Activated gamma-delta T cell treated with Interleukin-2 at 50 U/mL for 16 hours (primary cell): ENCODE results near the gene GOSR1.
"Not testable (repeated sequence)": the region's sequence is repeated elsewhere in the genome, so short reads cannot be mapped to it uniquely, and the experiment has no call there.

ENCODE experiments used
- DNase-seq: peaks from one replicate; pipeline ENCODE4 v3.0.0-alpha.2; 2020

Gene GOSR1

DNA sequence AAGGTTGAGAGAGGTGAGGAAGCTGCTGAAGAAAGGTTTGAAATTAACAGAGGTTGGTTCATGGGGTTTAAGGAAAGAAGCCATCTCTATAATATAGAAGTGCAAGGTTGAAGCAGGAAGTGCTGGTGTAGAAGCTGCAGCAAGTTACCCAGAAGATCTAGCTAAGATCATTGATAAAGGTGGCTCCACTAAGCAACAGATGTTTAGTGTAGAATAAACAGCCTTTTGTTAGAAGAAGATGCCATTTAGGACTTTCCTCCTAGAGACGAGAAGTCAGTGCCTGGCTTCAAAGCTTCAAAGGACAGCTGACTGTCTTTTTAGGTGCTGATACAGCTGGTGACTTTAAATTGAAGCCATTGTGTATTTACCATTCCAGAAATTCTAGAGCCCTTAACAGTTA lies 29.3 kb downstream of the GOSR1 start:
- no peak for DNase-seq

DNA sequence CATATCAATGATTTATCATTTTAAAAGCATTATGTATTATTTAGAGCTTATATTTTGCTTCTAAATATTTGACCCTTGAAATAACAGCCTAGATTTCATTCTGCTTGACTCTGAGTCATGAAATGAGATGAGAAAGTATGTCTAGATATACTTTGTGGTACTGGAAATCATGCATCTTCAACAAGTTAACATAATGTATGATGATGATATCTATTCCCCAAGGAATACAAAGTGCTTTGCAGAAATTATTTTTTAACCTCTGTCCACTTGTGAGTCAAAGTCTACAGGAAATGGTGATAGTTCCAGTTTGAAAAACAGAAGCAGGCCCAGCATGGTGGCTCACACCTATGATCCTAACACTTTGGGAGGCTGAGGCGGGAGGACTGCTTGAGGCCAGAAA lies 36.1 kb downstream of the GOSR1 start:
- no peak for DNase-seq

DNA sequence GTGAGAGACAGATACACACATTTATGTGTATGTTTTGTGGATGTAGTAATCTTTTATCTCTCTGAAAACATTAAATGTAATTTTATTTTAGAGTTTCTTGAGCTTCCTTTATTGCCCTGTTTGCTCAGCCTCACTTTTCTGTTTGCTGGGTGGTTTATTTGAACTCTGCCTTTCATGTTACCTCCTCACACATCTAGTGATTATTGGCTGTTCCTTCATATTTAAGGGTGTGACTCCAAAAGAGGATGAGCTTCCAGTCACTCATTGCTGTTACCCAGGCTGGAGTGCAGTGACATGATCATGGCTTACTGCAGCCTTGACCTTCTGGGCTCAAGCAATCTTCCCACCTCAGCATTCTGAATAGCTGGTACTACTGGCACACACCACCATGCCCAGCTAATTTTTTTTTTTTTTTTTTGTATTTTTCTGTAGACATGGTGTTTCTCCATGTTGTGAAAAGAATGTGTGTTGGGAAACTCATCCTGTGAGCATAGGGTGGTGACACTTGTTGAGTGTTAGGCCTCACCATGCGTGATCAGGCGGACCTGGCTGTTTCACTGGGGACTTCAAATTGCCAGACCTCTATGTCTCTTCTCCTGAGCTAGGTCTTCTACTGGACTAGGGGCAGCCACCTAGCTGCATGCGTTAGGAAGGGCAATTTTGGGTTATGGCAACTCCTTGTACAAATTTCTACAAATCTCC lies 37.8 kb downstream of the GOSR1 start:
- DNase-seq, result no peak

DNA sequence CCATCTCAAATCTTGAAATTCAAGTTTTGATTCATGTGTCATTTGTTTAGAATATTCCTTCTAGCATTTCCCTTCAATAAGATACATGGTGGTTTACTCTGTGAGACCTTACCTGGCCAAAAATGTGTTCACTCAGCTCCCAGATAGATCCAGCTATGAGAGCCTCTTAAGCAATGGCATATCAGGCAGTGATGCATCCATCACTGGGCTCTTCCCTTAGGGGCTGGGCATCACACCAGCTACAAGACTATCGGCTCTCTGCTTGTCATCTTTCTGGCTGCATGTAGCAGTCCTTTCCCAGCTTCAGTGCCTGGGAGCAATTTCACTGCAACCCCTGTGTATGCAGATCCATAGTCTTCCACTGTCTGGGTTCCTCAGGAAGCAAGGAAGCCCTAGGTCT lies 40.6 kb downstream of the GOSR1 start:
- DNase-seq, result no peak

DNA sequence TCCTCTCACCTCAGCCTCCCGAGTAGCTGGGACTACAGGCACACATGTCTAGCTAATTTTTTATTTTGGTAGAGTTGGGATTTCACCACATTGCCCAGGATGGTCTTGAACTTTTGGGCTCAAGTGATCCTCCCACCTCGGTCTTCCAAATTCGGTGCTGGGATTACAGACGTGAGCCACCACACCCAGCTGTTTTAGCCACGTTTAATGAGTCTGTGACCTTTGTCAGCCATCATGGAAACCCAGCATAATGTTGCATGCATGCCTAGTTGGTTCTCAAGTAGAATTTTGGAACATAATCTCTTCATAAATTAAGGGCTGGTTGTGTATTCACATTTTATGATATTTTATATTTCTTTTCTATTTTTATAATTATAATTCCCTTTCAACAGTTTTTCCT lies 42.0 kb downstream of the GOSR1 start:
- no peak for DNase-seq

DNA sequence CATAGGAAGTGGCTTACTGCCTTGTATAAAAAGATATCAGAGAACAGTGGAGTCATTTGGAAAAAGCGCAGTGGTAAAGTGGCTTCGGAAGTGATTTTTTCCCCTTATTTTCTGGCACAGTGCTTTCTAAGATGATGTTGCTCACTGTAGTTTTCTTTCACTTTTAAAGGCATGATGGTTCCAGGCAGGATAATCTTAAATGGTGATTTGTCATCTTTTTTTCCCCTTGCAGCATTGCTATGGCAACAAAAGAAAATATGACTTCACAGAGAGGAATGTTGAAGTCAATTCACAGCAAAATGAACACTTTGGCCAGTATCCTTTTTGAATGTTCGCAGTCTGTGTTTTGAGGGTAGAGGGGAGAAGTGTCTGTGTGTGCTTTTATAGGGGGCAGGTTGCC lies 42.5 kb downstream of the GOSR1 start:
- no peak for DNase-seq

DNA sequence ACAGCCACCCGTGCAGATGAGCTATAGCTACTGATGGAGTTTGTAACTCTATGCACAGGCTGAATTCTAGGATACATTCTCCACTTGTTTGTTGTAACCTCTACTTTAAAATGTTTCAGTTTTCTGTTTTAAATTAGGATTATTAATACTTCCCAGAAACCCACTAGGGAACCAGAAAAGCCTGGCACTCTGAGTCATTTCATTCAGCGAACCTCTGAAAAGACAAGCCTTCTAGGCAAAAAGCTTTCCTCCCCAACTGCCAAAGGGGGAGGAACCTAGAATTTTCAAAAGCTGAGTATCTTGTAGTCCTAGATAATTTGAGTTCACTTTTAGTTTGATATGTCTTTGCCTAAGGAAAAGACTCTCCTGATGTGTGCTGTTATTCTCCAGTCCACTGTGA lies 43.2 kb downstream of the GOSR1 start:
- DNase-seq, result no peak

DNA sequence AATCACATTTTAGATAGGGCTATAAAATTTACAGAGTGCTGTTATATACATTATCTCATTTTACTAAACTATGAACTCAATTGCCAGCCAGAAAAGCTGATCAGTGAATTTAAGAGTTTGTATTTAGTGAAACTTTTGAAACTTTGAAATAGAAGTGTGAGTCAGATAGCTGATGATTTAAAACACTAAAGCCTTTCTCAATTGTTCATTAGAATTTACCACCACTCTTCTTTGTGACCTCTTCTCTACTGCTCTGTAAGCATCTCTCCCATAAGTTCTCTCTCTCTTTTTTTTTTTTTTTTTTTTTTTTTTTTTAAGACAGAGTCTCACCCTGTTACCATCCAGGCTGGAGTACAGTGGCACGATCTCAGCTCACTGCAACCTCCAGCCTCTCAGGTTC lies 43.7 kb downstream of the GOSR1 start:
- no peak for DNase-seq

DNA sequence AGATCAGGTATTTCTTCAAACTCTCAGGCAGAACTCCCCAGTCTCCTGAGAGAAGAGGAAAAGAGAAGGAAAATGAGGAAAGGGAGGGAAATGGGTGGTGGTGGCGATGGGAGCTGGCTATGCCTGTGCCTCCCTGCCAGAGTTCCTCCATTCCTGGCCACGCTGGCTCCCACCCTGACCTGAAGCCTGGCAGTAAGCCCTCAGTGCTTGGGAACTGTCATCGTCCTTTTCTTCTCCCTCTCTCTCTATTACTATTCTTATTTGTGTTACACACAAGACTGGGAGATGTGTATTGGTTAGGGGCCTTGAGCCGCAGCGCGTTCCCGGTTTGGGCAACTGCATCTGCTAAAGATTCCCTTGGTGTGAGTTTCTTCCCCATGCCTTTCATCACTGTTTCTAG lies 44.6 kb downstream of the GOSR1 start:
- DNase-seq, result no peak

DNA sequence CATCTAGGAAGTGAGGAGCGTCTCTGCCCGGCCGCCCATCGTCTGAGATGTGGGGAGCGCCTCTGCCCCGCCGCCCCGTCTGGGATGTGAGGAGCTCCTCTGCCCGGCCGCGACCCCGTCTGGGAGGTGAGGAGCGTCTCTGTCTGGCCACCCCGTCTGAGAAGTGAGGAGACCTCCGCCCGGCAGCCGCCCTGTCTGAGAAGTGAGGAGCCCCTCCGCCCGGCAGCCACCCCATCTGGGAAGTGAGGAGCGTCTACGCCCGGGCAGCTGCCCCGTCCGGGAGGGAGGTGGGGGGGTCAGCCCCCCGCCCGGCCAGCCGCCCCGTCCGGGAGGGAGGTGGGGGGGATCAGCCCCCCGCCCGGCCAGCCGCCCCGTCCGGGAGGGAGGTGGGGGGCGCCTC lies 46.0 kb downstream of the GOSR1 start:
- not testable (repeated sequence) for DNase-seq

DNA sequence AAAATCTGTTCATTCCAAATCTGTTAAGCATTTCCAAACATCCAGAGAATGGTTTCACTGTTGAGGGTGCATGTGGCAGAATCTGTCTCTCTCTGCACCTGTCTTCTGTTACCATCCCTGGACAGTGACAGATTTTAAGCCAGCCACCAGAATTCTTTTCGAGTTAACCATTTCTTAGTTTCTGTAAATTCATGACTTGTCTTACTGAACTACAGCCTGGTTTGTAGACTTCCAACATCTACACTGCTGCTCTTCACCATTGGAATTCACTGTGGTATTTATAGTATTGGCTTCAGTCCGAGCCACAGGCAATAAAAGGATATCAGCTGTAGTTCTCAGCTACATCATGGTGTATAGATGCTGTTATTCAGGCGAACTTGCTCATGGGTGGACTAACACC lies 47.6 kb downstream of the GOSR1 start:
- DNase-seq, result no peak

DNA sequence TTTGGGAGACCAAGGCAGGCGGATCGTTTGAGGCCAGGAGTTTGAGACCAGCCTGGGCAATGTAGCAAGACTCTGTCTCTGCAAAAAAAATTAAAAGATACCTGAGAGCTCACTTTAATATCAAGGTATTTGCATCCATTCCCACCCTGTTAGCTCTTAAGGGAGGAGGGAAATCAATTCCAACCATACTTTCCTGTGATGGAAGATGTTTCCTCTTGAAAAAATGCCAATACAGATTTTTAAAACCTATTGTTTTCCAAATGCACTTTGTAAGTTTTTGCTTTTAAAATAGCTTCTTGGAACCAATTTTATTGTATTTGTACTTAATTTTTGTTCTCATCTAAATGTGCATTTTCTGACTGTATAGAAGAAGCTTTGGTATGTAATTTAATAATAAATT lies 49.2 kb downstream of the GOSR1 start:
- DNase-seq, result no peak

DNA sequence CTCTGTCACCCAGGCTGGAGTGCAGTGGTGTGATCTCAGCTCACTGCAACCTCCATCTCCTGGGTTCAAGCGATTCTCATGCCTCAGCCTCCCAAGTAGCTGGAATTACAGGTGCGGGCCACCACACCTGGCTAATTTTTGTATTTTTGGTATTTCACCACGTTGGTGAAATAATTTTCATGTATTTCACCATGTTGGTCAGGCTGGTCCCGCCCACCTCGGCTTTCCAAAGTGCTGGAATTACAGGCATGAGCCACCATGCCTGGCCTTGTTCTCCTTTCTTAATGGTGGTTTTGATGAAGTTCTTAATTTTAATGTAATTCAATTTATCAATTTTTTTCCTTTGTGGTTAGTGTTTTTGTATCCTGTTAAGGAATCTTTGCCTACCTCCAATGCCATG lies 51.5 kb downstream of the GOSR1 start:
- DNase-seq, result not testable (repeated sequence)

DNA sequence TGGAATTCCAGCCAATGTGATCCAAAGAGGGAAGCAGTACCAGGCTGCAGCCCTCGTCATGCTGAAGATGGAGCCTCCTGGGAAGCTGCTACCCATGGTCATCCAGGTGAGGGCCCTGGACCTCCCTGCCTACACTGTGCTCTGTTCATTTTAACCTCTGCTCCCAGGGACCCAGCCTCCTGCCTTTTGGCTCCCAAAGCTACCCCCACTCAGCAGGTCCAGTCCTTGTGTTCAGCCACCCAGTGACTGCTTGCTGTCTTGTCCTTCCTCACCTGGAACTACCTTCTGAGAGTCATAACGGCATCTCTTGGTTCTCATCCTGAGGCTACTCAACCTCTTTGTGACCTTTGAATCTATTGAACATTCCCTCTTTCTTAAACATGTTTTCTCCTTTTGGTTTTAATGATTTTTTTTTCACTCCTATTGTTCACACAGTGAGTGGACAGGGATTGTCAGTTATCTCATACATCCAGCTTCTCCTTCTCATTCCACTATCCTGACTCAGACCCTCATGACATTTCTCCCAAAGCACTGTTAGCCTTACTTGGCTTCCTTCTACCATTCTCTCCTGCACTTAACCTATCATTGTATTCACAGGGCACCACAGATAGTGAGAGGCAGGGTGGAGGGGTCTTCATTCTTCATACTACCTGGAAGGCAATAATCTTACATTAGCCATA lies 53.3 kb downstream of the GOSR1 start:
- DNase-seq, result no peak

DNA sequence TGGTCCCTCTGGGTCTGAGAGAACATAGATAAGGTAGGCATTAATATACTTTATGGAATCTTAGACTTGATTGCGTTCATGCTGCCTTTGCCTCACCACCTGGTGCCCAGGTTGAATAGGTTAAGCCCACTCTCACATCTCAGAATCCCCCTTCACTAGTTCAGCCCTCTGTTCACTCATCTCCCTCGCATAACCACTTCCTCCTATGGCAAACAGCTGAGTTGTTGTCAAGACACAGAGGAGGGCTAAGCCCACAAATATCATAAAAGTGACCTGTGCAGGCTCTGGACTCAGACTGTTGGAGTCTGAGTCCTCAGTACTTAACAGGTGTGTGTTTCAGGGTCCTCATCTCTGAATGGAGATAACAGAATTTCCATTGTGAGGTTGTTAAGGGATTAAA lies 55.7 kb downstream of the GOSR1 start:
- no peak for DNase-seq

DNA sequence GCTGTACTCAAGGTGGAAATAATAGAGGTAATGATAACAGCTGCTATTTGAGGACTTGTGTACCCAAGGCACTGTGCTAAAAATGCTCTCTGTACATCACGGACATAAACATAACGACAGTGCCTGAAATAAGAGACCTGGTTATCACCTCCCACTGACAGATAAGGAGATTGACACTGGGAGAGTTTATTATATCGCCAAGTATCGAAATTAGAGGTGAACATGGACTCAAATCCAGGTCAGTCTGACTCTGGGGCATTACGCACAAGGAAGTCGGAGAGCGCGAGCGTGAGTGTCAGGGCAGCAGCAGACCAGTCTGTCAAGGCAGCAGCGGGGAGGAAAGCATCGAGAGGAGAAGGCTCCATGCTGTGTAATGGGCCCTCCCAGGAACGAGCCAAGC lies 57.1 kb downstream of the GOSR1 start:
- DNase-seq, result no peak

DNA sequence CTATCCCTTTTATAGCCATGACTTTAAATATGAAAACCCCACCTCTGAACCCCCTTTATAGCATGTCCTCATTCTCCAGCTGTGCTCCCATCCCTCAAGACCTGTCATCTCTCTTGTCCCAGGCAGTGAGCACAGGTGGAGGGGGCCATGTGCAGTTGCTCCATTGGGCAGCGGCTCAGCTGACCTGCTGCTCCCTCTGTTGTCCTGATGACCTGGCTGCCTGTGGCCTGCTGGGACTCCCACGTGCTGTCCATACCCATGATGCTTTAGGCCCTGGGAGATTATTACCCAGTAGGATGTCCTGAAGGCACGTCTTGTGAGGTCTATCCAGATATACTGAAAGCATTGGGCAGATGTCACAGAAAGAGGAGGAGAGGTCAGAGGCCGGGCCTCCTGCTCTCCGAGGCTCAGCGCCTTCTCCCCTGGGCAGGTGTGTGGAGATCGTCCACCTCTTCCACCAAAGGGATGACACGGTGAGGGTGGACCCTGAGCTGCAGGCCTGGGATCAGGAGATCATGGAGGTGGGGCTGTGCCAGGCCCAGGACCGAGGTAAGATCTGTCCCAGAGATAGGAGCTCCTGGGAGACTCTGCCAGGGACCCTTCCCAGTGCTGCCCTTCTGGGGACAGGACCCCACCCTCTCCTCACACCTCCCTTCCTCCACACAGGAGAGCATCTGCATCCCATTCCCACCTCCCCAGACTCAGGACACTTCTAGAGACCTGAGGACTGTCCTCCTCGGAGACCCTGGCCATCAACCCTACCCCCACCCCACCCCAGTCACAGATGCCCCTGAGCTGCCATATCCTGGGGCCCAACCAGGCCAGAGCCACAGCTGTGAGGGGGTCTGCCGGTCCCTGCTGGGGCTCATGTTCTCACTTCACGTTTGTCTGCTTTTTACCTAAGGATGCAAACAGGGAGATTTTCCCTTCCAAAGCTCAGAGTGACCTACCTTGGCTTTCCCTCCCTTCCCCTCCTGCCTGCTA lies 58.0 kb downstream of the GOSR1 start:
- DNase-seq, result no peak

DNA sequence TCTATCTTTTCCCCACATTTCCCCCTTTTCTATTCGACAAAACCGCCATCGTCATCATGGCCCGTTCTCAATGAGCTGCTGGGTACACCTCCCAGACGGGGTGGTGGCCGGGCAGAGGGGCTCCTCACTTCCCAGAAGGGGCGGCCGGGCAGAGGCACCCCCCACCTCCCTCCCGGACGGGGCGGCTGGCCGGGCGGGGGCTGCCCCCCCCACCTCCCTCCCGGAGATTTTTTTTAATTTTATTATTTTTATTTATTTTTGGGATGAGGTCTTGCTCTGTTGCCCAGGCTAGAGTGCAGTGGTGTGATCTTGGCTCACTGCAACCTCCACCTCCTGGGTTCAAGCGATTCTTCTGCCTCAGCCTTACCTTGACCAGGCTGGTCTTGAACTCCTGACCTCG lies 59.6 kb downstream of the GOSR1 start:
- not testable (repeated sequence) for DNase-seq

DNA sequence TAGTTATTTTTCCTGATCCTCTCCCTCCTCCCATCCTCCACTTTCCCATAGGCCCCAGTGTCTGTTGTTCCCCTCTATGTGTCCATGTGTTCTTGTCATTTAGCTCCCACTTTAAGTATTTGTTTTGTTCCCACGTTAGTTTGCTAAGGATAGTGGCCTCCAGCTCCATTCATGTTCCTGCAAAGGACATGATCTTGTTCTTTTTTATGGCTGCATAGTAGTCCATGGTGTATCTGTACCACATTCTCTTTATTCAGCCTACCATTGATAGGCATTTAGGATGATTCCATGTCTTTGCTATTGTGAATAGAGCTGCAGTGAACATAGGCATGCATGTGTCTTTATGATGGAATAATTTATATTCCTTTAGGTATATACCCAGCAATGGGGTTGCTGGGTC lies 60.5 kb downstream of the GOSR1 start:
- not testable (repeated sequence) for DNase-seq

DNA sequence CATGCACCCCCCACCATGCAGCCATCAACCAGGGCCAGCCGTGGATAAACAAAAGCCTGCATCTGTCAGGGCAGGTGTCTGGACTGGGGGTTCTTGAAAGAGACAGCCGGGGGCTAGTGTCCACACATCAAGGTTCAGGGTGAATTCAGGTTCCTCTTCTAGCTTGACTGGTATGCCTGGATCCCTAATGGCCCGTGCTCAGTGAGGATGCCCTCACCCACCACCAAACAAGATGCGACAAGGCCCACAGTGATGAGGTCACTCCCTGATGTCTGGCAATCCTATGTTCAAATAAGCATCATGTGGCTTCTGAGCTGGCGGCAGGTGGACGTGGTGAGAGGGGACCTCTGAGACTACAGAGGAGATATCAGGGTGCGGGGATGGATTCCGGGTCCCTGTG lies 64.6 kb downstream of the GOSR1 start:
- no peak for DNase-seq

DNA sequence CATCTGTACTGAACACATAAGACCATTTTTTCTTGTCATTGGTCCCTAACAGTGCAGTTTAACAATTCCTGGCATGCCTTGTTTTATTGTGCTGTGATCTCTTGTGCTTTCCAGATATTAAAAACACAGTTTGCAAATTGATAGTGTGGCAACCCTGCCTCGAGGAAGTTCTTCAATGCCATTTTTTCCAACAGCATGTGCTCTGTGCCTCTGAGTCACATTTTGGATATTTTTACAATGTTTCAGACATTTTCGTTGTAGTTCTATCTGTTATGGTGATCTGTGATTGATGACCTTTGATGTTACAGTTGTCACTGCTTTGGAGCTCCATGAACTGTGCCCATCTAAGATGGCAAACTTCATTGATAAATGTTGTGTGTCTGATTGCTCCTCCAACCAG lies 66.2 kb downstream of the GOSR1 start:
- DNase-seq, result no peak

DNA sequence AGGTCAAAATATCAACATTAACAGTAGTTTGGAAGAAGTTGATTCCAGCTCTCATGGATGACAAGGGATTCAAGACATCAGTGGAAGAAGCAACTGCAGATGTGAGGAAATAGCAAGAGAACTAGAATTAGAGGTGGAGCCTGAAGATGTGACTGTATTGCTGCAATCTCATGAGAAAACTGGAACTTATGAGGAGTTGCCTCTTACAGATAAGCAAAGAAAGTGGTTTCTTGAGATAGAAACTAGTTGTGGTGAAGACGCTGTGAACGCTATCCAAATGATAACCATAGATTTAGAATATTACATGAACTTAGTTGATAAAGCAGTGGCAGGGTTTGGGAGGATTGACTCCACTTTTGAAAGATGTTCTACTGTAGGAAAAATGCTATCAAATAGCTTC lies 67.8 kb downstream of the GOSR1 start:
- DNase-seq, result no peak

DNA sequence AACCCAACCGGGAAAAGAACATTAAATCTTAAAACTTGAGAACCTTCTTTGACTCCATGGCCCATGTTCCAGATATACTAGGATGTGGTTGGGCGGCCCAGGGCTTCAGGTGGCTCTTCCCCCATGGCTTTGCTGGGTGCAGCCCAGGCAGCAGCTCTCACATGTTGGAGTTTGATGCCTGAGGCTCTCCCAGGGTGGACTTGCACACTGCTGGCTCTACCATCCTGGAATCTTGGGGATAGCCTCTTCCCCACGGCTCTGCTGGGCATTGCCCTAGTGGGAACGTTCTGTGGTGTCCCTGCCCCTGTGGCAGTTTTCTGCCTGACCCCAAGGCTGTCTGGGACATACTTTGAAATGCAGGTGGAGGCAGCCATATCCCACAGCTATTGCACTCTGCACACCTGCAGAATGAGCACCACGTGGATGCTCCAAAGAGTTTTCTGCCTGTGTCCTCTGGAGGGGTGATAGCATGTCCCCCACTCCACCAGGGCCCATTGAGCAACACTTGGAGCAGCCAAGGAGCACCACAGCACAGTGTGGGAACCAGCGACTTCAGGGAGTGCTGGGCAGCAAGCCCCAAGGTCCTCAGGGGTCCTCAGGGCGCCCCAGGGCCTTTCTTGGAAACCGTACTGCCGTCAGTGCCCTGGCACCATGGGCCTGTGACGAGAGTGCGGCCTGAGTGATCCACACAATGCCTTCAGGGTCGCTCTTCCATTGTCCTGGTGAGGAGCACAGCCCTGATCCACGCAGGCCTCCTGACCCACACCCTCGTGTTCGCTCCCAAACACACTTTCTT lies 70.8 kb downstream of the GOSR1 start:
- DNase-seq, result no peak
